Measurements from ENCODE around the gene SORBS2. TPM values are rescaled to one million over a fixed set of nuclear protein-coding genes. Genes with fewer than 3 reads are reported as not detected.

The SORBS2 gene
- polyA plus RNA-seq, 2 of the 4 experiments (the other 2 are of a cell fraction), result 0.23 to 0.90 TPM

DNA sequence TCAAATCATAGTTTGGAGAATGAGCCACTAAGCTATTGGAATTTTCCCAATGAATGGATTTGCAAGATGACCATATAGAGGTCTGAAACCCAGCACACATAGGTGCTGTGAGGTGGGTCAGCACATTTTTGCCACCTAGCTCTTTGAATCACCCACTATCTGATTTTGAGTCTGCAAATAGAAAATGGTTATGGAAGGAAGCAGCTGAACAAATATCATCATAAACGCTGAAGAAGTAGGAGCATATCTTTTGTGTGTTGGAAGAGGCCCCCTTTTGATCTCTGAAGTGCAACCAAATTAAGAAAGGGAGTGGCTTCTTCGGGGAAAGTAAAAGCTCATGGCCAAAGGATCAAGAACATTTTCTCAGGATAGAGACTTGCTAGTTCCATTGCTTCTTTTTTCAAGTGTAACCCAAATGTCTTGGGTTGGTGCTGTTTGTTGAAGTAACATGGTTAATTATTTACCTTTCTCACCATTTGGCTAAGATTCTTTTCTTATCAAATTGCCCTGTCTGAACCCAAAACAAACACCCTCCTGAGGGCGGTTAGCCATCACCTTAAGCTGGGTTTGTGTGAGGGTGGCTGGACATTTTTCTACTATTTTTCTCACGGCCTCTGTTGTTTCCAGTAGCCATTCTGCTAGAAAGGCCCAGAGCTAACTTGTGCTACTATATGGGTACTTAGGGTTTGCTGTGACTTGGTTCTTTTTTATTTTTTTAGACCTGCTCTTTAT lies 18.4 kb upstream of the SORBS2 start:
- 10% methylated on average over 4 of the region's 4 CpGs for WGBS (ENCODE audit: missing lambda C conversion rate)
- Histone ChIP-seq H3K4me2 (peak overlapping the region; percentile 65), H3K4me1 (peaks cover 26% of the 10 kb centered on the region), H3K9me3 (no peaks in the 10 kb centered on the region), H3K4me3 (no peak overlapping the region), H3K27ac (peak overlapping the region; percentile 16 to 42; a peak in 1 of 6 replicates)
- ChIA-PET CTCF (interaction anchor here (1.1 kb wide), 1 partner anchor 11 kb away, joined by 3 read pairs; no protein-coding TSS in a partner anchor), POLR2A (no interaction called here)
- no peak for ATAC-seq
- no peak for FAIRE-seq
- DNase-seq (ENCODE audit: low read depth in 1 of 2, low spot score in 1 of 2), result peak in 1 of 2 experiments; percentile 9
- TF ChIP-seq HOXA7 (CRISPR knock-in tag; IDR thresholded peaks at IDR 0.05) (no peak), FOXS1 (CRISPR knock-in tag; IDR thresholded peaks at IDR 0.05) (no peak), BHLHE40 (IDR thresholded peaks at IDR 0.05; ENCODE audit: low read depth, low read length) (no peak), RFX5 (IDR thresholded peaks at IDR 0.05) (no peak), SREBF2 (IDR thresholded peaks at IDR 0.05) (no peak), CBX2 (IDR thresholded peaks at IDR 0.05; ENCODE audit: borderline replicate concordance, low read depth) (no peak), RCOR1 (IDR thresholded peaks at IDR 0.05; ENCODE audit: low read depth, low read length) (no peak), GATA3 (IDR thresholded peaks at IDR 0.05; ENCODE audit: borderline replicate concordance) (no peak), FOSB (CRISPR knock-in tag; IDR thresholded peaks at IDR 0.05) (no peak), MYC (IDR thresholded peaks at IDR 0.05; ENCODE audit: borderline replicate concordance, low read length) (no peak), ZC3H11A (IDR thresholded peaks at IDR 0.05) (no peak), CHD4 (IDR thresholded peaks at IDR 0.05; ENCODE audit: borderline replicate concordance) (no peak), USF2 (IDR thresholded peaks at IDR 0.05) (no peak), MAFK (IDR thresholded peaks at IDR 0.05; ENCODE audit: partially characterized antibody) (no peak), RNF2 (IDR thresholded peaks at IDR 0.05; ENCODE audit: borderline replicate concordance, low read depth) (no peak), REST (IDR thresholded peaks at IDR 0.05) (no peak), HOXB5 (CRISPR knock-in tag; IDR thresholded peaks at IDR 0.05) (no peak), ZFP36 (IDR thresholded peaks at IDR 0.05; ENCODE audit: borderline replicate concordance, partially characterized antibody) (no peak), PBX3 (IDR thresholded peaks at IDR 0.05) (no peak), EHMT2 (IDR thresholded peaks at IDR 0.05; ENCODE audit: low read depth) (no peak)

GRCh38 chr4:185826381-185826780 lies 14.4 kb upstream of the SORBS2 start:
- WGBS (ENCODE audit: missing lambda C conversion rate), result 0% methylated on average over 1 of the region's 1 CpG
- H3K4me3 ChIP-seq, result no peak overlapping the region
- H3K9me3 ChIP-seq, result no peaks in the 10 kb centered on the region
- CTCF ChIA-PET, result interaction anchor here (1.0 kb wide), 1 partner anchor 195 kb away, joined by 3 read pairs; no protein-coding TSS in a partner anchor
- no peak overlapping the region for H3K4me2 ChIP-seq
- no peak overlapping the region for H3K27ac ChIP-seq
- ATAC-seq, result no peak
- DNase-seq (ENCODE audit: low read depth in 1 of 2, low spot score in 1 of 2), result no peak
- H3K4me1 ChIP-seq, result peaks cover 15% of the 10 kb centered on the region
- FAIRE-seq, result no peak
- TF ChIP-seq MAFK (IDR thresholded peaks at IDR 0.05; ENCODE audit: partially characterized antibody) (peak; percentile 79), CBX8 (IDR thresholded peaks at IDR 0.05) (no peak), JUN (IDR thresholded peaks at IDR 0.05) (no peak)
- POLR2A ChIA-PET, result no interaction called here
